Diencephalon (tissue), 1 donor: ENCODE data around the gene GABARAPL1. TPM values are rescaled to one million over a fixed set of nuclear protein-coding genes. Genes with fewer than 3 reads are reported as not detected.

Experiments used
- total RNA-seq: library from RNA; depleted of rRNA; stranded (reverse); fragments of >200 nt; gene quantifications from one replicate; pipeline ENCODE4 v1.2.3, GENCODE V29; 2014

The GABARAPL1 gene
- 85.3 TPM for total RNA-seq

DNA sequence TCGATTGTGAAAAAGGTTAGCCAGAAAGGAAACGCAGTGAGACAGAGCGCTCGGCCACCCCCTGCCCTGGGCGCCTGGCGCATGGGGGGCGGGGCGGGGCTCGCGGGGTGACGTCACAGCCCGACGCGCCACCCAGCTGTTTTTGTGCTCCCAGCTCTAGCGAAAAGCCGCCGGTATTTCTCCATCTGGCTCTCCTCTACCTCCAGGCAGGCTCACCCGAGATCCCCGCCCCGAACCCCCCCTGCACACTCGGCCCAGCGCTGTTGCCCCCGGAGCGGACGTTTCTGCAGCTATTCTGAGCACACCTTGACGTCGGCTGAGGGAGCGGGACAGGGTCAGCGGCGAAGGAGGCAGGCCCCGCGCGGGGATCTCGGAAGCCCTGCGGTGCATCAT lies at the start of gene GABARAPL1:
Gene GABARAPL1, plus strand, starts transcription at position 139 of the 393 bp plus-strand sequence. Its CDS starts 253 bp downstream, at position 392.

GRCh38 chr12:10171973-10172728 lies 40.5 kb upstream of the GABARAPL1 start, which contains the start of gene OLR1:
TSS of gene OLR1 (minus strand) at chr12:10172132. CDS start at chr12:10172077, 55 bp downstream.

DNA sequence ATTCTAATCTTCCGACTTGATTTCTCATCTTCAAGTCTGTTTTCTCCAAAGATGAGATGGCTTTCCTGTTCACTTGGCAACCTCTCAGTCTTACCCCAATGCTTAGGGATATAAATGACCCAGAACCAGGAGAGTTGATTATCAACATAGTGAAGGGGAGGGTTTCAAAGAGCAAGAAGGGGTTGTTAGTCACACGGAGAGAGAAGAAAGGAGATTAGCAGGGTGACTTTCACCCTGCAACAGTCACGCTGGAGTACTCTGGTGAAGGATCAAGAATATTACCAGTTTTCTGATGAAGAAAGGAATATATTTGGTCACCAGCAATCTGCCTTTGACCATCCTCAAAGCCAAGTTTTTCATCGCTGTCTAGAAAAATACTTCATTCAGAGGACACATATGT lies 33.9 kb upstream of the GABARAPL1 start, which contains the start of gene TMEM52B:
Gene TMEM52B, plus strand, starts transcription at position 212 of the 400 bp plus-strand sequence. CDS start 543 bp downstream, outside the sequence.

Other genes starting within 250 kb of the GABARAPL1 start
- 0.23 TPM for gene CLEC12A, start 241.5 kb upstream of the GABARAPL1 start, total RNA-seq
- gene CLEC1B, start 213.8 kb upstream of the GABARAPL1 start, total RNA-seq, result not detected
- gene CLEC12B, start 202.2 kb upstream of the GABARAPL1 start, total RNA-seq, result not detected
- gene CLEC9A, start 182.2 kb upstream of the GABARAPL1 start, total RNA-seq, result not detected
- 0.69 TPM for gene CLEC1A, start 113.9 kb upstream of the GABARAPL1 start, total RNA-seq
- 2.1 TPM for gene CLEC7A, start 82.7 kb upstream of the GABARAPL1 start, total RNA-seq
- gene OLR1, start 40.7 kb upstream of the GABARAPL1 start, total RNA-seq, result 16.4 TPM
- gene TMEM52B, start 33.8 kb upstream of the GABARAPL1 start, total RNA-seq, result 2.3 TPM
- under 0.01 TPM for gene KLRD1, start 95.0 kb downstream of the GABARAPL1 start, total RNA-seq
- 0.92 TPM for gene KLRK1, start 177.2 kb downstream of the GABARAPL1 start, total RNA-seq
- 1.2 TPM for gene KLRC4, start 196.9 kb downstream of the GABARAPL1 start, total RNA-seq
- 5.5 TPM for gene KLRC3, start 207.7 kb downstream of the GABARAPL1 start, total RNA-seq
- gene KLRC2, start 223.1 kb downstream of the GABARAPL1 start, total RNA-seq, result 4.4 TPM
- gene KLRC1, start 240.5 kb downstream of the GABARAPL1 start, total RNA-seq, result not detected